Activated T-helper 9 cell treated with anti-CD3 and anti-CD28 coated beads, Interleukin-2, amount 50 U/mL, for 16 hours (primary cell): ENCODE data around the gene POLA2.

Experiments used
- DNase-seq: peaks from one replicate; pipeline ENCODE4 v3.0.0-alpha.2; 2020; ENCODE audit warnings: low read depth

Gene POLA2

DNA sequence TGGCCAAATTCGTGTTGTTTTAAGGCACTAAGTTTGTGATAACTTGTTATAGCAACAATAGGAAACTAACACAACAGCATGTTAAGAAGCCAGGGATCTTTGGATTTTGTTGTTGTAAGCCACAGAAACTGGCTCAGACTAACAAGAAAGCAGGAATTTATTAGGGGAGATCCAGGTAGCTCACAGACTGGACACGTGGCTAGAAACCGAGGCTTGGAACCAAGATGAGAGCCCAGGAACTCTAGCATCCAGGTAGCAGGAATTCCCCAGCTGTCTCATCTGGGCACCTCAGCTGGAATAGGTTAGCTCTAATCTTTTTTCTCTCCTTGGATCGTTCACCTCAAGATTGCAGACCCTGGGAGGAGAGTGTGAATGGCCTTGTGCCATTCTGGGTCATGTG, 24.9 kb downstream of the POLA2 start:
- DNase-seq, result no peak

GRCh38 chr11:65287601-65288000, 25.8 kb downstream of the POLA2 start:
- no peak for DNase-seq

DNA sequence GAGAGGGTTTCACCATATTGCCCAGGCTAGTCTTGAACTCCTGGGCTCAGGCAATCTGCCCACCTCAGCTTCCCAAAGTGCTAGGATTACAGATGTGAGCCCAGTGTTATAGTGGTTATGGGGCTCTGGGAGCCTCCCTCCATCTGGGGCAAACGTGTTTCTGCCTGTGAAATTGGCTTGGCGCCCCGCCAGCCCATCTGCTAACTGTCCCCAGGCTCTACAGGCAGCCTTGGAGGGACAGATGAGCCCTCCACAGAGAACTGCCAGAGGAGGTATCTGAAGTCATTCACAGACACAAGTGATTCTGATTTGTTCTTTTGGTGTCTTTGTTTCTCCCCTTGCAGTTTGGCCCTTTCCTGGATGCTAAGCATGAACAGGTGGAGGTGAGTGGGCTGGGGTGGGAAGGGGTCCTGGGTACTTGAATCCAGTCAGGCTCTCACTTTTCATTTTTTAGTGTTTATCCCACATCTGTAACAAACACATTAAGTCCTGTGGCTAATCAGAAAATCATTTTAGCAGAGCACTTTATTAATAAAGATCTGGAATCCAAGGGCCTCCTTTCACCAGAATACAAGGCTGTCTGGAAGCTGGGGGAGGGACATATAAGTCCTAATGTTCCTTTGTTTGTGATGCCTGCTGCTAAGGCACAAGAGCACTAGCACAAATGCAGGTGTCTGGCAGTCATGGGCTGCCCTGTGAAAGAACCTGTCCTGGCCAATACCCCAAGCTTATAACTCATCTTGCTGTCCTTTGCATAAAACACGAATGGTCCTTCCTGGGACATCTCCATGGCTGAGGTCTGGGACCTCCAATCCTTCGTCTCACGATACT, 27.2 kb downstream of the POLA2 start:
- DNase-seq, result no peak

DNA sequence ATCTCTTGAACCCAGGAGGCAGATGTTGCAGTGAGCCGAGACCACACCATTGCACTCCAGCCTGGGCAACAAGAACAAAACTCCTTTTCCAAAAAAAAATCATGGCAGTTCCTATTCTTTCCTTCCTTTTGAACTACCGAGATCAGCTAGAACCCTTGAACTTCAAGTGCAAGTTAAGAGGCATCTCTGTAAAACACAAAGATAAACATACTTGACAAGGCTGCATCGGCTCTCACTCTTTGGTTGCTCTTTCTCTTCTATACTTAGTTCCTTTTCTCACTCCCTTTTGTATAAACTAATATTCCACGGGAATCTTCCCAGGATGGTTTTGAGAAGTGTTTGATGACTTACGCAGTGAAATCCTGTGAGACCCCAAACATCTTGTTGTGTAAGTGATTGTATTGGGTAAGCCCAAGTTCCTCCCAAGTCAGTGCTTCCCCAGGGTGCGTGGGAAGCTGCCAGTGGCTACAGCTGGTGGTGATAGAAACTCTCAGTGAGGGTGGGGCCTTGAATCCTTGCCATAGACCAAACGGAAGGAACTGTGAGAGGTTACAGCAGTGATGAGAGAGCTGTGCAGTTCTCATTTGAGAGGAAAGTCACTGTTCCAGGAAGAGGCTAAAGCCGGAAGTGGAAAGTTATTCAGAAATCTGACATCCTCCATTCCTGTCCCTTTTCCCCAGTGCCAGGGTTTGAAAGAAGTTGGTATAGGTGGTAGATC, 28.8 kb downstream of the POLA2 start:
- DNase-seq, result no peak

DNA sequence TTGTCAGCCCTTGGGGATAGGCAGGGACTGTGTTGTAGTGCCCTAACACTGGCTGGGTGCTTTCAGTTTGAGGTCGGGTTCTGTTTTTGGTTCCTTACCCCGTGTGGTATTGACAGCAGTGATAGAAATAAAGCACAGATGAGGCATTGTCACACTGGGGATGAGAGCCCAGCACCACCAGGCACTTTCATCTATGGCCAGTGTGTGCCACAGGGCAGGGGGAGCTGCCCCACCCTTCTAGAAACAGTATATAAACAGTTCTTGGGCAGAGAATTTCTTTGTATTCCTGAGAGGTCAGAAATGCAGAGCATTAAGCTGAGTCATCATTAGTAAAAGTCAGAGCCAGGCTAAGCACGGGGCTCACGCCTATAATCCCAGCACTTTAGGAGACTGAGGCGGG, 29.9 kb downstream of the POLA2 start:
- DNase-seq, result no peak

GRCh38 chr11:65292890-65293289, 31.1 kb downstream of the POLA2 start:
- no peak for DNase-seq

GRCh38 chr11:65293909-65294381, 32.2 kb downstream of the POLA2 start:
- DNase-seq, result no peak

- DNase-seq, result no peak
These were observed 33.2 kb downstream of the POLA2 start for GRCh38 chr11:65295001-65295400.

DNA sequence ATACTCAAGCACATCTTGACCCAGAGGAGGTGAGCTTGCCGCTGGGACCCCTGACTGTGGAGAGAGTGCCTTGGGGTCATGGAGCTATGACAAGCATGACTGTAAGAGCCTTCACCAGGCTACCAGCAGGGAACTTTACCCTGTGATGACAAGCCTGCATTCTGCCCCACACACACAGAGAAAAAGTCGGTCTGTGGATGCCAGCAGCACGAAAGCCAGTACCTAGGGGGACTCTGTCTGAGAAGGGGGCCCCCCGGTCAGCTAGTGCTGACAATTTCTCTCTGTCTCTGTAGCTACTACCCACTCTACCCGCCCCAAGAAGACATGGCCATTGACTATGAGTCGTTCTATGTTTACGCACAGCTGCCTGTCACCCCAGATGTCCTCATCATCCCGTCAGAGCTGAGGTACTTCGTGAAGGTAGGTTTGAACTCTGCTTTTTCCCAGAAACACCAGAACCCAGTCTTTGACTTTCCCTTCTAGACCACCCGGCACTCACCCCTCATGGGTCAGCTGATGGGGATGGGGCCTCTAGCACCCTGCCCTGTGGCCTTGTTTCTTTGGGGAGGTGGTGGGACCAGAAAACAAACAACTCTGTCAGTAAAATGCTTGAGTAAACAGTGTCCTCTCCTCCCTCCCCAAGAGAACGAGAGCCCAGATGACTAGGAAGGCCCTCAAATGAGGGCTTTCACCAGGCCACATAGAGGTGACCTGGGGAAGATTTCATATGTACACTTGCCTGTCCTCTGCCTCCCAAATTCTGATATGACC, 34.0 kb downstream of the POLA2 start:
- DNase-seq, result no peak

GRCh38 chr11:65297026-65297672, 35.4 kb downstream of the POLA2 start:
- DNase-seq, result no peak

DNA sequence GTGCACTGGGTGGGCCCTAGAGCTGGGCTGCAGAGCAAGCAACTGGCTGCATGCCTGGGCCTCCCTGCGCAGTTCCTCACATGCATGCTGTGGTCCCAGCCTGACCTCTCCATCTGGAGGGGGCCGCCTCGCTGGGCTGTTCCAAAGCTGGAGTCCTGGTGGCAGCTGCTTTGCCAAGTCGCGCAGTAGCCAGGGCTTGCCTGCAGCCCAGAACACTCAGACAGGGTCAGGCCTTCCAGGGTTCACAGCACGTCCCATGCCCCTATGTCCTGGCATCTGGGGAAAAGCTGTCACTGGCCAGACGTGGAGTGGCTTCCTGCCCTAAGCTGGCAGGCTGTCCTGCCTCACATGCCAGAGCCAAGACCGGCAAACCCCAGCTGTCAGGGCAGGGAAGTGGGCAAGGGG, 36.4 kb downstream of the POLA2 start:
- no peak for DNase-seq

DNA sequence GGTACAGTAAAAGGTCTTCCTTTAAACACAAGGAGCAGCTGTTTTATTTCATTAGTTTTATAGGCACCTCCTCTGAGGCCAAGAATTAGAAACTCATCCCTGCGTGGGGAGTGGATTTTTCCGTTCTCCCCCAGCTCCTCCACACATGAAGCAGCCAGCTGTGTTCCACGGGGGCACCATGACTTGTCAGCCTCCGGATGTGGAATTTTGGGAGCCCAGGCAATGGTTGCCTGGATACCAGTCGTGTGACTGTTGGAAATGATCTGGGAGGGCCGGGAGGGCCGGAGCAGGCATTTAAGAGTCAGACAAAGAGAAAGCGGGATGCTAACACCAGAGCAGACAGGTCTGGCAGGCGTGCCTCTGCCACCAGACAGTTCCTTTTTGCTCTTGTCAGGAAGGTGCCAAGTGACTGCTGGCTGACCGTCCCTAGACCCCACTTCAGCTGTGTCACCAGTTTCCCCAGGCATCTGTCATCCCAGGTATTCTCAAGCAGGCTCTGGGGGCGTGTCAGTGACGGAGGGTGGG, 37.0 kb downstream of the POLA2 start:
- no peak for DNase-seq

GRCh38 chr11:65300621-65301275, 39.0 kb downstream of the POLA2 start:
- DNase-seq, result no peak

- DNase-seq, result no peak
These were observed 39.9 kb downstream of the POLA2 start for GRCh38 chr11:65301491-65302329.

GRCh38 chr11:65303555-65303954, 41.8 kb downstream of the POLA2 start:
- DNase-seq, result no peak

GRCh38 chr11:65304110-65304509, 42.3 kb downstream of the POLA2 start:
- no peak for DNase-seq

DNA sequence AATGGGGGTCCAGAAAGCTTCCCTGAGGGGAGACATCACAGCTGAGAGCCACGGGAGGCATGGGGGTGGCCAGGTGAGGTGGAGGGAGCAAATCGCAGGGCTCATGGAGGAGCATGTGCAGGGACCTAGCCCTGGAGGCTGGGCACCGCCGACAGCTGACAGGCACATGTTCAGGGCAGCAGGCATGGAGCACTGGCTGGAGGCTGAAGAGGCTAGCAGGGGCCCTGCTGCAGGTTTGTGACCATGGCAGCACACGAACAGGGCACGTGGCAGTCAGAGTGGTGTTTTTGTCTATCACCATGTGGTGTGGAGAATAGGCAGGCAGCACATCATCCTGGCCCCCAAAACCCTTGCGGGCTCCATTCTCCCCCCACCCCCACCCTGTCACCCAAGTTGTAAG, 42.9 kb downstream of the POLA2 start:
- no peak for DNase-seq

DNA sequence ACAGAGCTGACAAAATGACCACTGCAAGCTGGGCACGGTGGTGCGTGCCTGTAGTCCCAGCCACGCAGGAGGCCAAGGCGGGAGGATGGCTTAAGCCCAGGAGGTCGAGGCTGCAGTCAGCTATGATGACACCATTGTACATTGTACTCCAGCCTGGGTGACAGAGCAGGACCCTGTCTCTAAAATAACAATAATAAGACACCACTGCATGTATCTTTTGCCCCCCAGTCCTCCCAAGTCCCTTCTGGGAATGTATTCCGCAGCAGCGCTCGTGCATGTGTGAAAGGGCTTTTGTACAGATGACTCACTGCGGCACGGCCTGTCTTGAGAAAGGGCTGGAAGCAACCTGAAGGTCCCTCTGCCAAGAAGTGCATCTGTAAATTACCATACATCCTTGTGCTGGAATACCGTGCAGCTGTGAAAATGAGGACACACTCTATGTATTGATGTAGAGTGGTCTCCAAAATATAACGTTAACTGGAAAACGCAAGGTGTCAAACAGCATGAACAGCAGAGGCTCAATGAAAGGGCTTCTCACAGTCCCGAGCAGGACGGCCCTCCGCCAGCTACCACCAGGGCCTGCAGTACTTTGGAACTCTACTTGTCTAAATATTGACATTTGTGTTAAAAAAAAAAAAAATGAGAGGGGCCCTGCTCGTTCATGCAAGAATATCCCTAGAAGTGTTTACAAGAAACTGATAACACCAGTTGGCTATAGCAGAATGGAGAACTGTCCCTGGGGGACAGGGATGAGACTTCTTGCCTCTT, 43.9 kb downstream of the POLA2 start:
- no peak for DNase-seq
